Naive B cell (primary cell): ENCODE data around the gene MTHFD2L. TPM values are rescaled to one million over a fixed set of nuclear protein-coding genes. Genes with fewer than 3 reads are reported as not detected.
"Not testable (repeated sequence)": the region's sequence is repeated elsewhere in the genome, so short reads cannot be mapped to it uniquely, and the experiment has no call there.

ENCODE experiments used
- ATAC-seq, 2 donors: fragments of 150-1000 bp; cut with Tn5 transposase; 2 replicates each; pipeline ENCODE4 v1.10.0; 2021; ENCODE audit warnings: low read depth in 2 of 2, mild to moderate bottlenecking in 2 of 2, moderate library complexity in 2 of 2
- DNase-seq: peaks from one replicate; pipeline ENCODE4 v3.0.0; 2022
- H3K27ac Mint-ChIP-seq, 6 donors: one replicate each; pipeline ENCODE4 v1.8.0; 2020 to 2022; ENCODE audit warnings: mild to moderate bottlenecking in 6 of 6, mixed read lengths in 6 of 6, moderate library complexity in 5 of 6, inconsistent platforms in 2 of 6
- H3K27me3 Mint-ChIP-seq, 3 donors: one replicate each; pipeline ENCODE4 v1.8.0; 2021 to 2022; ENCODE audit warnings: mixed read lengths in 3 of 3, mild to moderate bottlenecking in 1 of 3
- H3K36me3 Mint-ChIP-seq, 2 donors: one replicate each; pipeline ENCODE4 v1.8.0; 2020 to 2022; ENCODE audit warnings: mixed read lengths in 2 of 2, inconsistent platforms in 1 of 2, mild to moderate bottlenecking in 1 of 2
- H3K4me1 Mint-ChIP-seq, 3 donors: one replicate each; pipeline ENCODE4 v1.8.0; 2020 to 2022; ENCODE audit warnings: mixed read lengths in 3 of 3, inconsistent platforms in 1 of 3, mild to moderate bottlenecking in 1 of 3, moderate library complexity in 1 of 3
- H3K4me3 Mint-ChIP-seq, 8 donors: one replicate each; pipeline ENCODE4 v1.8.0; 2020 to 2022; ENCODE audit warnings: mild to moderate bottlenecking in 8 of 8, mixed read lengths in 8 of 8, moderate library complexity in 8 of 8, inconsistent platforms in 2 of 8
- H3K9me3 Mint-ChIP-seq, 7 donors: one replicate each; pipeline ENCODE4 v1.8.0; 2020 to 2022; ENCODE audit warnings: mixed read lengths in 7 of 7, mild to moderate bottlenecking in 5 of 7, inconsistent platforms in 2 of 7, moderate library complexity in 1 of 7
- polyA plus RNA-seq, 6 donors: library from polyadenylated mRNA; unstranded; fragments of 300-500 nt; fragmentation: Illumina TruSeq; gene quantifications; one replicate each; pipeline ENCODE4 v1.2.3, GENCODE V29; 2021; ENCODE audit warnings: low read depth in 6 of 6

MTHFD2L gene
- polyA plus RNA-seq, 6 donors from 2014 or later = 6.6 to 19.6 (median 8.1) TPM

DNA sequence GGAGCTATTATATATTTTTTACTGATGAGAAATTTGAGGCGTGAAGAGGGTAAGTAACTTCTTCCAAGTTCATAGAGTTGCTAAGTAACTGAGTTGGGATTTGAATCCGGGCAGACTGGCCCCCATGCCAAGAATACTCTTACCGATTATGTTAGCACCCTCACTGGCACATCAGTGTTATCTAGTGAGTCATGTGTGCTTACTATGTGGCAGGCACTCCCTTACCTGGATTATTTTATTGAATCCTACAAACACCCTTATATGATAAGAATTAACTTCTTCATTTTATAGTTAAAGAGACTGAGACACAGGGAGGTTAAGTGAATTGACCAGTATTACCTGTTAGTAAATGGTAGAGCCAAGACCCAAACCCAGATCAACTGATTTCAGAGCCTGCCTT lies 20.9 kb downstream of the MTHFD2L start:
- DNase-seq (no peak), ATAC-seq (no peak)
- Mint-ChIP-seq H3K4me3 (no peak overlapping the region), H3K27me3 (no peaks in the 10 kb centered on the region), H3K27ac (no peak overlapping the region), H3K9me3 (no peaks in the 10 kb centered on the region), H3K36me3 (no peaks in the 10 kb centered on the region), H3K4me1 (no peaks in the 10 kb centered on the region)

DNA sequence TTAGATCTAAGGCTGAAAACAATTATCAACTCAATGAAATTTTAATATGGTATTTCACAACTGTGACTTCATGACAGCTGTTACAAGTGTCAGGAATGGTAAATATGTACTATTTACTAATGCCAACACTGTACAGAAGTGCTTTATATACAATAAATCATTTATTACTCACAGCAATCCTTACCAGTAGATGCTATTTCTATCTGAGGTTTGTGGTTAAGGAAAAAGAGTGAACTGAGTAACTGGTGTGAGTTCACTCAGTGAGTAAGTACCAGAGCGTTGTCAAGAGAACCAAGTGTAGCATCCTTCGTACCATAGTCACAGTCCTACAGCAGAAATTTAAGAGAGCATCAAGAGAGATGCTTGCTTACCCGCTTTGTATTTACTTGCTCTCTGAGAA lies 23.3 kb downstream of the MTHFD2L start:
- DNase-seq (no peak), ATAC-seq (no peak)
- no peaks in the 10 kb centered on the region for H3K36me3 Mint-ChIP-seq
- no peak overlapping the region for H3K4me3 Mint-ChIP-seq
- no peaks in the 10 kb centered on the region for H3K9me3 Mint-ChIP-seq
- H3K27ac Mint-ChIP-seq = no peak overlapping the region
- no peaks in the 10 kb centered on the region for H3K4me1 Mint-ChIP-seq
- H3K27me3 Mint-ChIP-seq = no peaks in the 10 kb centered on the region

DNA sequence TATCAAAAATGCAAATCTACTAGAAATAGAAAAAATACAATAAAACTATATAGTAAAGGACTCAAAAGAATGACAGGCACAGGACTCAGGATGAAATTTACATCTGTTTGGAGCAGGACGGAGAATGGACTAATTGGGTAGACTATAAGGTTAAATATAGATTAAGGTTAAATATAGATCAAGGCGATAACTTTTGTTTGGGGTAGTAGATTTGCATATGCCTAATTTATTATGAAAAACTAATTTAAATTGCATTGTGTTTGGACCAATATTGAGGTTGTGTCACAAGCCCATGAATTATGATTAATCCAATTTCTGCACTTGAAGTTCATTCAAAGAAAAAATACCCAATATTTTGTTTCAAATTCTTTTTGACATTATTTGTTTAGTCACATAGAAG lies 31.0 kb downstream of the MTHFD2L start:
- H3K9me3 Mint-ChIP-seq = no peaks in the 10 kb centered on the region
- H3K27ac Mint-ChIP-seq = no peak overlapping the region
- no peaks in the 10 kb centered on the region for H3K27me3 Mint-ChIP-seq
- no peak overlapping the region for H3K4me3 Mint-ChIP-seq
- no peak for ATAC-seq
- no peaks in the 10 kb centered on the region for H3K4me1 Mint-ChIP-seq
- no peak for DNase-seq
- H3K36me3 Mint-ChIP-seq = no peaks in the 10 kb centered on the region

DNA sequence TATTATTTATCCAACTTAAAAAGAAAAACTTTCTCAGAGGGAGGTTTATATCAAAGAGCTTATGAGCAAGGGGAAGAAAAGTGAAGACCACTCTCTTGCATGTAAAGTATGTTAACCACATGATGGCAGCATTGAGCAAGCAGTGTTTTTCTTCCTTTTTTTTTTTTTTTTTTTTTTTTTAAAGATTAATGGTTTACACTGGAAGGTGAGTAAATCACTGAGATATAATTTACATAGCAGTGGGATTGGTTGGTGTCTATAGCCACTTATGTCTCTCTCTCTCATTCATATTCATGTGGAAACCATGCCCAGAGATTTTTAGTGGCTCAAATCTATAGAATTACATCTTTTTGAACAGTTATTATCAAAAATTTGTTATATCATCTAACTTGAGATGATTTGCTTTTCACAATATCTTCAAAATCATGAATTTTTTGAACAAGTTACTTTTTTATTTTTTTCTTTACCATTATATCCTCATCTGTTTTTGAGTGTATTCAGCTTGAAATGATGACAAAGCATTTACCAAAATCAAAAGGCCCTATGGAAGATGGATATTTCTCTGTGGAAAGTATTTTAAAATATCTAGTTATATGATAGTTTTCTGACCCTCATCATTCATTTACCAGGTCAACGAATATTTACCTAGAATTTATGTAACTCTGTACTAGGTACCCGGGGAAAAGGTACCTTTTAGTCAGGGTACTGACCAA lies 31.6 kb downstream of the MTHFD2L start:
- no peaks in the 10 kb centered on the region for H3K36me3 Mint-ChIP-seq
- no peaks in the 10 kb centered on the region for H3K27me3 Mint-ChIP-seq
- H3K4me3 Mint-ChIP-seq = no peak overlapping the region
- H3K27ac Mint-ChIP-seq = no peak overlapping the region
- ATAC-seq (peak; percentile 43 to 65), DNase-seq (peak; percentile 54)
- H3K9me3 Mint-ChIP-seq = no peaks in the 10 kb centered on the region
- no peaks in the 10 kb centered on the region for H3K4me1 Mint-ChIP-seq

DNA sequence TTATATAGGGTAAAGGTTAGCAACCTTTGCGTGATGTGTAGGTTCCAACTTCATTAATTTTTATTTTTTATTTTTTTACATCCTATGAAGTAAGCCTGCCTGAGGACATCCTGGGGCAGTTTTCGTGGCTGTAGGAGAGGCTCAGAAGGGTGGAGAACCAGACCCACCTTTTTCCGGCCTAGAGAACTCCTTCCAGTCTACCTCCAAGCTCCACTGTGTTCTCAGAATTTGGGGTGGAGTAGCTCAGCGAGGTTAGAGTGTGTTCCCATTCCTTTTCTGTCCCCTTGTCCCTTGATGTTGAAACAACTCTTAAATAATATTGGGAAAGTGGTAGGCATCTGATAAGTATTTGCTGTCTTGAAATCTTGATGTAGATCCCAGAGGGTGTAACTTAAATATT lies 32.4 kb downstream of the MTHFD2L start:
- Mint-ChIP-seq H3K9me3 (no peaks in the 10 kb centered on the region), H3K36me3 (no peaks in the 10 kb centered on the region), H3K27me3 (no peaks in the 10 kb centered on the region), H3K27ac (no peak overlapping the region), H3K4me3 (no peak overlapping the region), H3K4me1 (no peaks in the 10 kb centered on the region)
- no peak for DNase-seq
- ATAC-seq = no peak

DNA sequence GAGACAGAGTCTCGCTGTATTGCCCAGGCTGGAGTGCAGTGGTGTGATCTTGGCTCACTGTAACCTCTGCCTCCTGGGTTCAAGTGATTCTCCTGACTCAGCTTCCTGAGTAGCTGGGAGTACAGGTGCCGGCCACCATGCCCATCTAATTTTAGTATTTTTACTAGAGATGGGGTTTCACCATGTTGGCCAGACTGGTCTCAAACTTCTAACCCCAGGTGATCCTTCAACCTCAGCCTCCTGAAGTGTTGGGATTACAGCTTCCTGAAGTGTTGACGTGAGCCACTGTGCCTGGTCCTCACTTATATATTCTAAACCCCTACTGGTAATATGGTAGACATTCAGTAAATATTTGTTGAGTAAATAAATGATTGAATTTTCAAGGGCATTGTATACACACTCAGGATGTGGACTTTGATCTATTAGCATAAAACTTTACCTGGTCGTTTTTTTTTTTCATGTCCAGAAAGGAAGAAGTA lies 33.0 kb downstream of the MTHFD2L start:
- no peak overlapping the region for H3K4me3 Mint-ChIP-seq
- no peaks in the 10 kb centered on the region for H3K4me1 Mint-ChIP-seq
- no peak for DNase-seq
- H3K27ac Mint-ChIP-seq = peak overlapping the region in 1 of 6 donors; percentile 4
- no peaks in the 10 kb centered on the region for H3K36me3 Mint-ChIP-seq
- ATAC-seq = no peak
- no peaks in the 10 kb centered on the region for H3K27me3 Mint-ChIP-seq
- no peaks in the 10 kb centered on the region for H3K9me3 Mint-ChIP-seq

DNA sequence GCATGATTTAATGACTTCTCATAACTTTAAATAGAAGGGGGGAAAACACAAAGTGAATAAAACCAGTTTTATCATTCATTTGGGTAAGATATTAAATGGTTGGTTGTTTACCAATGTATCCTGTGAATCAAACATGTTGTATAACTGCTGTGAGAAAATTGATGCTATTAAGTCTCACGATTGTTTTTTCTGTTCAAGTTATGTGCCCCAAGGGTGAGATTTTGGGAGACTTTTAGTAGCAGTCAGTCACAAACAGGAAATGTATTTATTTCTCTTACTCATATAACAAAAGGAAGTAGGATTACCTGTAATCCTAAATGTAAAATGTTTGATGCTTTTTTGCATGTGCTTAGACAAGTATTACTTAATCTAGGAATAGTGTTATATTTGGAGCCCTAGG lies 39.2 kb downstream of the MTHFD2L start:
- no peak for DNase-seq
- Mint-ChIP-seq H3K4me3 (no peak overlapping the region), H3K27me3 (no peaks in the 10 kb centered on the region), H3K9me3 (no peaks in the 10 kb centered on the region), H3K4me1 (no peaks in the 10 kb centered on the region), H3K27ac (no peak overlapping the region), H3K36me3 (peaks cover 0 to 5% of the 10 kb centered on the region in 2 donors)
- ATAC-seq = no peak

DNA sequence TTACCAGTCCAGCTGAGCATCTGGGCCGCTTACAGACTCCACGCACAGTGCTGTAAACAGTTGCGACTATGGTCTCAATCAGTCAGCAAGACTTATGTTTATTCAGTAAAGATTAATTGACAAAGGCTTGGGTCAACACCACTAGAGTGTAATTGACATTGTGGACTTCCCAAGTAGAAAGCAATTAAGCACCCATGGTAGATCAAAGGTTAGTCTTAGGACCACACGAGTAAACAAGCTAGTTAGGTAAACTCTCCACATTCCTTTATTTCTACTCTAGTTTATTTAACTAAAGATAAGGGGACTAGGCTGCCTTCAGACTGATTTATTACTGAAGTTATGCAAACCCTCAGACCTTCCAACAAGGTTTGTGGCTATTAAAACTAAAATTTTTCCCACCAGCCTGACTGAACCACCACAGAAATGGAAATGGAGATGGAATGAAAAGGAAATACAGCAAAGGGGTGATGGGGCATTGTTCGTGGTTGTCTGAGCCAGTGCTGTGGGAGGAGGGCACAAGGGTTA lies 44.2 kb downstream of the MTHFD2L start:
- H3K4me3 Mint-ChIP-seq = no peak overlapping the region
- peaks cover 17 to 23% (median 22%) of the 10 kb centered on the region in 3 donors for H3K4me1 Mint-ChIP-seq
- no peak overlapping the region for H3K27ac Mint-ChIP-seq
- no peaks in the 10 kb centered on the region for H3K9me3 Mint-ChIP-seq
- ATAC-seq (no peak), DNase-seq (no peak)
- H3K36me3 Mint-ChIP-seq = peaks cover 0 to 13% of the 10 kb centered on the region in 2 donors
- H3K27me3 Mint-ChIP-seq = no peaks in the 10 kb centered on the region

DNA sequence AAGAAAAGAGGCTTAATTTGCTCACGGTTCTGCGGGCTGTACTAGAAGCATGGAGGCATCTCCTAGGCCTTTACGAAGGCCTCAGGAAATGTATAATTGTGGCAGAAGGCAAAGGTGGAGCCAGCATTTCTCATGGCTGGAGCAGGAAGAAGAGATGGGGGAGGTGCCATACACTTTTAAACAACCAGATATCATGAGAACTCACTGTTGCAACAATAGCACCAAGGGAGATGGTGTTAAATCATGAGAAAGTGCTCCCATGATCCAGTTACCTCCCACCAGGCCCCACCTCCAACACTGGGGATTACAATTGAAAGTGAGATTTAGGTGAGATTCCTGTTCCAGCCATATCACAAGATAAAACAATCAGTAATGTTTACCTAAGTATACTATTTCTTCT lies 45.5 kb downstream of the MTHFD2L start:
- DNase-seq = no peak
- no peaks in the 10 kb centered on the region for H3K9me3 Mint-ChIP-seq
- H3K4me3 Mint-ChIP-seq = no peak overlapping the region
- H3K4me1 Mint-ChIP-seq = peaks cover 17 to 24% (median 23%) of the 10 kb centered on the region in 3 donors
- H3K36me3 Mint-ChIP-seq = peaks cover 0 to 13% of the 10 kb centered on the region in 2 donors
- H3K27ac Mint-ChIP-seq = peak overlapping the region in 1 of 6 donors; percentile 72
- H3K27me3 Mint-ChIP-seq = no peaks in the 10 kb centered on the region
- no peak for ATAC-seq

DNA sequence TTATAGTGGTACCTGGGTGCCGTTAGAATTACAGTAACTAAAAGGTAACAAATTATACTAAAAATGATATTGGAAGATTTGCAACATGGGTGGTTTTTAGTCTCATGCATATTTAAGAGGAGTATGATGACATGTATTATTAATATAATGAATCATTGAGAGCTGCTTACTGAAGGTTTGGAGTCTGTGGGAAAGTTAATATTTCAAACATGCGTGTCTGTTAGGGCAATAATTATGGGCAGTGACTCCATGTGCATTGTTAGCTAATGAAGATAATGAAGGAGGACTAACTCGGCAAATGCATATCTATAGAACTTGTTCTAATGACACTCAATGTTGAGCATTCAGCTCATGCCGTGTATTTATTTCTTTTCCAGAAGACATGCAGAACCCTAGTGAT lies 47.1 kb downstream of the MTHFD2L start:
- DNase-seq (no peak), ATAC-seq (no peak)
- H3K27ac Mint-ChIP-seq = peak overlapping the region in 4 of 6 donors; percentile 93 to 99 (median 95)
- H3K9me3 Mint-ChIP-seq = peaks cover 0 to 1% (median 0%) of the 10 kb centered on the region in 7 donors
- peaks cover 0 to 13% of the 10 kb centered on the region in 2 donors for H3K36me3 Mint-ChIP-seq
- H3K27me3 Mint-ChIP-seq = no peaks in the 10 kb centered on the region
- peak overlapping the region in 4 of 8 donors; percentile 78 to 86 (median 83) for H3K4me3 Mint-ChIP-seq
- peaks cover 17 to 24% (median 23%) of the 10 kb centered on the region in 3 donors for H3K4me1 Mint-ChIP-seq

DNA sequence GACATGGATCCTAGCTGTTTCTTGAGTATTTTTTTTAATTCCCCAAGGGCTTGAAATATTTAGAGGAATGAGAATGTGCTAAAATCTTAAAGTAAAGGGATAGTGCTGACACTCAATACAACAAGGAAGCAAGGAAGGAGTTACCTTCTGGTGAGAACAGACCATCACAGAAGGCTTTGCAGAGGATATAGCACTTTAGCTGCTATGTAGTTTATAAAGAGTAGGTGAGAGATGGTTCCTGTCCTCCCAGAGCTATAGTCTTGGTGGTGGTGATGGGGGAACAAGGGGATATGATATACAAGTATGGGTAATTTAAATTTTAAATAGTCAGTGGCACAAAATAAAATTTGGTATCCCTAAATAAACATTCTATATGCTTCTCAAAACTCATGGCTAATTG lies 47.6 kb downstream of the MTHFD2L start:
- Mint-ChIP-seq H3K27me3 (no peaks in the 10 kb centered on the region), H3K36me3 (peaks cover 0 to 13% of the 10 kb centered on the region in 2 donors), H3K4me1 (peaks cover 17 to 24% (median 23%) of the 10 kb centered on the region in 3 donors), H3K9me3 (peaks cover 0 to 1% (median 0%) of the 10 kb centered on the region in 7 donors), H3K27ac (peak overlapping the region; percentile 95 to 99 (median 97)), H3K4me3 (peak overlapping the region in 7 of 8 donors; percentile 78 to 90 (median 83))
- no peak for DNase-seq
- no peak for ATAC-seq

DNA sequence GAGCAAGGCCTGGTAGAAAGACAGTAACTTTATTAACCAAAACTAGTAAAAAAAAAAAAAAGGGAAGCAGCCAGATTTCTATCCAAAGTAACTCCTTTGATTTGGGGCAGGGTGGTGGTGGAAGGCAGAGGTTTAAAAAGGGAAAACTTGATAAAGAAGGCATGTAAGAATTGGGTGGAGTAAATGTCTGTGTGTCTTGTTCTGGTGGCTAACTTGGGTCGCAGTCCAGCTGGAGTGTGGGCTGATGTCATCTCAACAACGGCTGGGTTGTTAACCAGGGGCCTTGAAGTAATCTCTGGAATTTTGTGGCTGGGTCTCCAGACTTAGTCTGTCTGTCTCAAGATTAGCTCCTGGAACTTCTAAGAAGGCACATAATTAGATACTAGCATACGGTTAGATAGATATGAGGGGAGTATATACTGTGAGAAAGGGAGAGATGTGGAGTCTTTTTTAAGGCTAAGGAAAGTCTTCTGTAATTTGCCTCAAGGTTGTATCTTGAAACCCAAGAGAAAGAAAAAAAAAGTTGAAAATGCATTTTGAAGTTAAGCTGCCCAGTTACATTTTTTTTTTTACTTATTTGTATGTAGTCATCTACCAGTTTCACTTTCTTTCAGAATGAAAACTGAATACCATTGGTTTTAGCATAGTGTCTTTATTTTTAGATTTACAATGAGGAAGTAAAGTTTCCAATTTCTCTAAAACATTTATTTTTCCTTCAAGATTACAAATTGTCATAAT lies 48.3 kb downstream of the MTHFD2L start:
- Mint-ChIP-seq H3K27me3 (no peaks in the 10 kb centered on the region), H3K9me3 (peaks cover 0 to 2% (median 0%) of the 10 kb centered on the region in 7 donors), H3K27ac (peak overlapping the region; percentile 95 to 99 (median 97)), H3K4me1 (peaks cover 17 to 29% (median 23%) of the 10 kb centered on the region in 3 donors), H3K4me3 (peak overlapping the region; percentile 78 to 90 (median 83)), H3K36me3 (peaks cover under 1 to 13% of the 10 kb centered on the region in 2 donors)
- ATAC-seq (peak; percentile 87 to 90), DNase-seq (peak; percentile 39)

DNA sequence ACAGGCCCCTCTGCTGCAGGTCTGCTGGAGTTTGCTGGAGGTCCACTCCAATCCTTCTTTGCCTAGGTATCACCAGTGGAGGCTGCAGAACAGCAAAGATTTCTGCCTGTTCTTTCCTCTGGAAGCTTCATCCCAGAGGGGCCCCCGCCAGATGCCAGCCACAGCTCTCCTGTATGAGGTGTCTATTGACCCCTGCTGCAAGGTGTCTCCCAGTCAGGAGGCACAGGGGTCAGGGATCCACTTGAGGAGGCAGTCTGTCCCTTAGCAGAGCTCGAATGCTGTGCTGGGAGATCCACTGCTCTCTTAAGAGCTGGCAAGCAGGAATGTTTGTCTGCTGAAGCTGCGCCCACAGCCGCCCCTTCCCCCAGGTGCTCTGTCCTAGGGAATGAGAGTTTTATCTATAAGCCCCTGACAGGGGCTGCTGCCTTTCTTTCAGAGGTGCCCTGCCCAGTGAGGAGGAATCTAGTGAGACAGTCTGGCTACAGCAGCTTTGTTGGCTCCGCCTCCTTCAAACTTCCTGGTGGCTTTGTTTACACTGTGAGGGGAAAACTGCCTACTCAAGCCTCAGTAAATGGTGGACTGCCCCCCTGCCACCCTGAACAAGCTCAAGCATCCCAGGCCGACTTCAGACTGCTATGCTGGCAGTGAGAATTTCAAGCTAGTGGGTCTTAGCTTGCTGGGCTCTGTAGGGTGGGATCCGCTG lies 56.7 kb downstream of the MTHFD2L start:
- not testable (repeated sequence) for H3K4me3 Mint-ChIP-seq, ATAC-seq, DNase-seq, H3K27me3 Mint-ChIP-seq, H3K4me1 Mint-ChIP-seq
- H3K27ac Mint-ChIP-seq = peak overlapping the region in 1 of 6 donors; percentile 14
- H3K9me3 Mint-ChIP-seq = peaks cover 0 to 19% (median 10%) of the 10 kb centered on the region in 7 donors
- H3K36me3 Mint-ChIP-seq = peaks cover 20 to 23% of the 10 kb centered on the region in 2 donors
